Measurements from ENCODE around the gene MAGEC3.

DNA sequence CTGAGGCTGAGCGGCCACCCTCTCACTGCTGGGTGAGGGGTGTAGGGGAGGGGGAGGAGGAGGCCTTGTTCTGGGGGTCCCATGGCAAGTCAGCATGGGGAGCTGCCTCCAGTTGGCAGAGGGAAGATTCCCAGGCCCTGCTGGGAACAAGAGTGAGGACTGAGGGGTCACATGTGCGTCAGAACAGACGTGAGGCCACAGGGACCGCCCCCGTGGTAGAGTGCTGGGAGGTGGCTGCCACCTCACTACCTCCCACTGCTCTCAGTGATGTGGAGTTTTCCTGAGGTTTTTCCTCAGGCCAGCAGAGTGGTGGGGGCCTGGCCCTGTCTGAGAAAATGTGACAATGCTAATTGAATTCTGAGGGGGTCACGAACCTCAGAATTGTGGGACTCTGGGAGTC lies 66.1 kb downstream of the MAGEC3 start:
- TF ChIP-seq, protein P1, sequence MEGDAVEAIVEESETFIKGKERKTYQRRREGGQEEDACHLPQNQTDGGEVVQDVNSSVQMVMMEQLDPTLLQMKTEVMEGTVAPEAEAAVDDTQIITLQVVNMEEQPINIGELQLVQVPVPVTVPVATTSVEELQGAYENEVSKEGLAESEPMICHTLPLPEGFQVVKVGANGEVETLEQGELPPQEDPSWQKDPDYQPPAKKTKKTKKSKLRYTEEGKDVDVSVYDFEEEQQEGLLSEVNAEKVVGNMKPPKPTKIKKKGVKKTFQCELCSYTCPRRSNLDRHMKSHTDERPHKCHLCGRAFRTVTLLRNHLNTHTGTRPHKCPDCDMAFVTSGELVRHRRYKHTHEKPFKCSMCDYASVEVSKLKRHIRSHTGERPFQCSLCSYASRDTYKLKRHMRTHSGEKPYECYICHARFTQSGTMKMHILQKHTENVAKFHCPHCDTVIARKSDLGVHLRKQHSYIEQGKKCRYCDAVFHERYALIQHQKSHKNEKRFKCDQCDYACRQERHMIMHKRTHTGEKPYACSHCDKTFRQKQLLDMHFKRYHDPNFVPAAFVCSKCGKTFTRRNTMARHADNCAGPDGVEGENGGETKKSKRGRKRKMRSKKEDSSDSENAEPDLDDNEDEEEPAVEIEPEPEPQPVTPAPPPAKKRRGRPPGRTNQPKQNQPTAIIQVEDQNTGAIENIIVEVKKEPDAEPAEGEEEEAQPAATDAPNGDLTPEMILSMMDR (conservative IDR thresholded peaks at IDR 0.05 in 1 of 2, IDR thresholded peaks at IDR 0.05 in 1 of 2; ENCODE audit: extremely low read depth in 1 of 2, insufficient read depth in 1 of 2, low read depth in 1 of 2, low read length in 2 of 2) = no peak
- TF ChIP-seq EZH2 (IDR thresholded peaks at IDR 0.05; ENCODE audit: borderline replicate concordance, low read length) = no peak

All from mammary epithelial cell (primary cell).